WTC11 (cell line): Measurements from ENCODE around the gene TMC6. TPM values are rescaled to one million over a fixed set of nuclear protein-coding genes. Genes with fewer than 3 reads are reported as not detected.
"Not testable (repeated sequence)": the region's sequence is repeated elsewhere in the genome, so short reads cannot be mapped to it uniquely, and the experiment has no call there.

ENCODE experiments used
- ATAC-seq: fragments of 200-7000 bp; cut with Tn5 transposase; 2 replicates; pipeline ENCODE4 v1.10.0; 2021; ENCODE audit warnings: mild to moderate bottlenecking, moderate library complexity
- CTCF ChIA-PET: fragments of 300-600 bp; sonication (Branson Sonifier 250); formaldehyde crosslinking; loops from one replicate; lab custom pipeline; 2021; ENCODE audit warnings: antibody characterized with exemption; lab: Charles Lee
- POLR2A ChIA-PET: fragments of 350-600 bp; sonication (Branson Sonifier 250); formaldehyde crosslinking; loops from one replicate; lab custom pipeline; 2021; ENCODE audit warnings: antibody characterized with exemption; lab: Charles Lee
- DNase-seq: peaks from one replicate; pipeline ENCODE4 v3.0.0; 2021; ENCODE audit warnings: low spot score
- H3K27ac Mint-ChIP-seq: 2 replicates; pipeline ENCODE4 v1.8.0; 2021; ENCODE audit warnings: mixed read lengths
- H3K27me3 Mint-ChIP-seq: 2 replicates; pipeline ENCODE4 v1.8.0; 2021; ENCODE audit warnings: low read depth, mild to moderate bottlenecking, moderate library complexity, mixed read lengths
- H3K36me3 Mint-ChIP-seq: 2 replicates; pipeline ENCODE4 v1.8.0; 2021; ENCODE audit warnings: mixed read lengths
- H3K4me1 Mint-ChIP-seq: 2 replicates; pipeline ENCODE4 v1.8.0; 2022; ENCODE audit warnings: mixed read lengths
- H3K4me3 Mint-ChIP-seq: 2 replicates; pipeline ENCODE4 v1.8.0; 2021; ENCODE audit warnings: mild to moderate bottlenecking, moderate library complexity, mixed read lengths
- H3K9me3 Mint-ChIP-seq: 2 replicates; pipeline ENCODE4 v1.8.0; 2021; ENCODE audit warnings: mixed read lengths
- EMX1 ChIP-seq: fragments of 250-450 bp; sonication (Bioruptor Pico); IDR thresholded peaks from 2 replicates; pipeline ENCODE4 v1.8.0; 2021; ENCODE audit warnings: mild to moderate bottlenecking
- IRF2 ChIP-seq: sonication (generic); formaldehyde crosslinking; IDR thresholded peaks from 2 replicates; pipeline ENCODE4 v1.8.0; 2022; ENCODE audit warnings: low read depth, missing genetic modification reagents, borderline replicate concordance
- NFATC4 ChIP-seq: fragments of 250-450 bp; sonication (Bioruptor Pico); IDR thresholded peaks from 2 replicates; pipeline ENCODE4 v1.9.0; 2021; ENCODE audit warnings: mild to moderate bottlenecking
- NFYB ChIP-seq: sonication (generic); formaldehyde crosslinking; conservative IDR thresholded peaks from 2 replicates; pipeline ENCODE4 v1.8.0; 2022; ENCODE audit warnings: low read depth, missing genetic modification reagents
- RELA ChIP-seq: sonication (generic); formaldehyde crosslinking; IDR thresholded peaks from 2 replicates; pipeline ENCODE4 v1.8.1; 2022; ENCODE audit warnings: missing genetic modification reagents, mild to moderate bottlenecking, borderline replicate concordance
- TCF7 ChIP-seq: sonication (generic); formaldehyde crosslinking; IDR thresholded peaks from 2 replicates; pipeline ENCODE4 v1.8.0; 2022; ENCODE audit warnings: mild to moderate bottlenecking, low read depth, missing genetic modification reagents, moderate library complexity
- total RNA-seq: library from RNA; stranded (reverse); gene quantifications from 3 replicates; pipeline ENCODE4 v1.2.3, GENCODE V29; 2021
- TF ChIP-seq, protein P1 (sequence below): sonication (generic); formaldehyde crosslinking; IDR thresholded peaks from 2 replicates; pipeline ENCODE4 v1.8.0; 2022; ENCODE audit warnings: mild to moderate bottlenecking, missing genetic modification reagents
- TF ChIP-seq, protein P2 (sequence below): sonication (generic); formaldehyde crosslinking; IDR thresholded peaks from 2 replicates; pipeline ENCODE4 v1.8.1; 2022; ENCODE audit warnings: low read depth, mild to moderate bottlenecking, moderate library complexity, missing genetic modification reagents, borderline replicate concordance

TMC6 gene
- total RNA-seq, 1 experiment from 2014 or later = 120 TPM

DNA sequence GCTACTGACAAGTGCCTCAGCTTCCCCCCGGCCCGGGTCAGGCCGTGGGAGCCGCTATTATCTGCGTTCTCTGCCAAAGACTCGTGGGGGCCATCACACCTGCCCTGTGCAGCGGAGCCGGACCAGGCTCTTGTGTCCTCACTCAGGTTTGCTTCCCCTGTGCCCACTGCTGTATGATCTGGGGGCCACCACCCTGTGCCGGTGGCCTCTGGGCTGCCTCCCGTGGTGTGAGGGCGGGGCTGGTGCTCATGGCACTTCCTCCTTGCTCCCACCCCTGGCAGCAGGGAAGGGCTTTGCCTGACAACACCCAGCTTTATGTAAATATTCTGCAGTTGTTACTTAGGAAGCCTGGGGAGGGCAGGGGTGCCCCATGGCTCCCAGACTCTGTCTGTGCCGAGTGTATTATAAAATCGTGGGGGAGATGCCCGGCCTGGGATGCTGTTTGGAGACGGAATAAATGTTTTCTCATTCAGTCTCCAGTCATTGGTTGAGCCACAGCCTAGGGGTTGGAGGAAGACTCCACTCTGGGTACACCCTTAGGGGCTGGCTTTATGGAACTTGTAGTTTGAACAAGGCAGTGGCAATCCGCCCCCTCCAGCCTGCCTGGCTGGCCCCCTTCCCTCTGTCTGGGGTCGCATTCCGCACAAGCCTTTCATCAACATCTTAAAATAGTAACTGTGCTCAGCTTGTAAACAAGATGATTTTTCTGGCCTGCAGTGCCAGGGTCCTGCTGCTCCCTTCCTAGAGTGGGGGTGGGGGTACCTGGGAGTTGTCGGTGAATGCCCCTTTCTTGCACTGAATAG is 43.9 kb upstream of the TMC6 start (continued):
- TF ChIP-seq, protein P1, sequence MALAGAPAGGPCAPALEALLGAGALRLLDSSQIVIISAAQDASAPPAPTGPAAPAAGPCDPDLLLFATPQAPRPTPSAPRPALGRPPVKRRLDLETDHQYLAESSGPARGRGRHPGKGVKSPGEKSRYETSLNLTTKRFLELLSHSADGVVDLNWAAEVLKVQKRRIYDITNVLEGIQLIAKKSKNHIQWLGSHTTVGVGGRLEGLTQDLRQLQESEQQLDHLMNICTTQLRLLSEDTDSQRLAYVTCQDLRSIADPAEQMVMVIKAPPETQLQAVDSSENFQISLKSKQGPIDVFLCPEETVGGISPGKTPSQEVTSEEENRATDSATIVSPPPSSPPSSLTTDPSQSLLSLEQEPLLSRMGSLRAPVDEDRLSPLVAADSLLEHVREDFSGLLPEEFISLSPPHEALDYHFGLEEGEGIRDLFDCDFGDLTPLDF = no peak
- TF ChIP-seq, protein P2, sequence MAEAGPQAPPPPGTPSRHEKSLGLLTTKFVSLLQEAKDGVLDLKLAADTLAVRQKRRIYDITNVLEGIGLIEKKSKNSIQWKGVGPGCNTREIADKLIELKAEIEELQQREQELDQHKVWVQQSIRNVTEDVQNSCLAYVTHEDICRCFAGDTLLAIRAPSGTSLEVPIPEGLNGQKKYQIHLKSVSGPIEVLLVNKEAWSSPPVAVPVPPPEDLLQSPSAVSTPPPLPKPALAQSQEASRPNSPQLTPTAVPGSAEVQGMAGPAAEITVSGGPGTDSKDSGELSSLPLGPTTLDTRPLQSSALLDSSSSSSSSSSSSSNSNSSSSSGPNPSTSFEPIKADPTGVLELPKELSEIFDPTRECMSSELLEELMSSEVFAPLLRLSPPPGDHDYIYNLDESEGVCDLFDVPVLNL (CRISPR knock-in tag) = no peak

DNA sequence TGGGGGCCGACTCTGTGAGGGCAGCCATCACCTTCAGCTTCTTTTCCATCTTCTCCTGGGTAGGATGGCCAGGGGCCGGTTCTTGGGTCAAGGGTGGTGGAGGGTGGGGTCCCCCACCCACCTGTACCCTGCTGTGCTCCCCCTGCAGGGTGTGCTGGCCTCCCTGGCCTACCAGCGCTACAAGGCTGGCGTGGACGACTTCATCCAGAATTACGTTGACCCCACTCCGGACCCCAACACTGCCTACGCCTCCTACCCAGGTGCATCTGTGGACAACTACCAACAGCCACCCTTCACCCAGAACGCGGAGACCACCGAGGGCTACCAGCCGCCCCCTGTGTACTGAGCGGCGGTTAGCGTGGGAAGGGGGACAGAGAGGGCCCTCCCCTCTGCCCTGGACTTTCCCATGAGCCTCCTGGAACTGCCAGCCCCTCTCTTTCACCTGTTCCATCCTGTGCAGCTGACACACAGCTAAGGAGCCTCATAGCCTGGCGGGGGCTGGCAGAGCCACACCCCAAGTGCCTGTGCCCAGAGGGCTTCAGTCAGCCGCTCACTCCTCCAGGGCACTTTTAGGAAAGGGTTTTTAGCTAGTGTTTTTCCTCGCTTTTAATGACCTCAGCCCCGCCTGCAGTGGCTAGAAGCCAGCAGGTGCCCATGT is 43.2 kb upstream of the TMC6 start:
- H3K4me3 Mint-ChIP-seq, ATAC-seq, H3K27me3 Mint-ChIP-seq, H3K9me3 Mint-ChIP-seq, DNase-seq: not testable (repeated sequence)
- POLR2A ChIA-PET = interaction anchor here (0.6 to 1.4 kb wide), 2 partner anchors 11 to 32 kb away, joined by 4 to 7 read pairs; no protein-coding TSS in a partner anchor
- H3K36me3 Mint-ChIP-seq = peaks cover 25% of the 10 kb centered on the region
- CTCF ChIA-PET = interaction anchor here (0.6 to 6.4 kb wide), 4 partner anchors 15 to 87 kb away, joined by 3 to 82 read pairs (median 15); partner anchors contain the start of genes AFMID and TK1
- peak overlapping the region; percentile 84; the same call in 1 of the 2 replicates for H3K27ac Mint-ChIP-seq
- H3K4me1 Mint-ChIP-seq = peaks cover 52% of the 10 kb centered on the region

DNA sequence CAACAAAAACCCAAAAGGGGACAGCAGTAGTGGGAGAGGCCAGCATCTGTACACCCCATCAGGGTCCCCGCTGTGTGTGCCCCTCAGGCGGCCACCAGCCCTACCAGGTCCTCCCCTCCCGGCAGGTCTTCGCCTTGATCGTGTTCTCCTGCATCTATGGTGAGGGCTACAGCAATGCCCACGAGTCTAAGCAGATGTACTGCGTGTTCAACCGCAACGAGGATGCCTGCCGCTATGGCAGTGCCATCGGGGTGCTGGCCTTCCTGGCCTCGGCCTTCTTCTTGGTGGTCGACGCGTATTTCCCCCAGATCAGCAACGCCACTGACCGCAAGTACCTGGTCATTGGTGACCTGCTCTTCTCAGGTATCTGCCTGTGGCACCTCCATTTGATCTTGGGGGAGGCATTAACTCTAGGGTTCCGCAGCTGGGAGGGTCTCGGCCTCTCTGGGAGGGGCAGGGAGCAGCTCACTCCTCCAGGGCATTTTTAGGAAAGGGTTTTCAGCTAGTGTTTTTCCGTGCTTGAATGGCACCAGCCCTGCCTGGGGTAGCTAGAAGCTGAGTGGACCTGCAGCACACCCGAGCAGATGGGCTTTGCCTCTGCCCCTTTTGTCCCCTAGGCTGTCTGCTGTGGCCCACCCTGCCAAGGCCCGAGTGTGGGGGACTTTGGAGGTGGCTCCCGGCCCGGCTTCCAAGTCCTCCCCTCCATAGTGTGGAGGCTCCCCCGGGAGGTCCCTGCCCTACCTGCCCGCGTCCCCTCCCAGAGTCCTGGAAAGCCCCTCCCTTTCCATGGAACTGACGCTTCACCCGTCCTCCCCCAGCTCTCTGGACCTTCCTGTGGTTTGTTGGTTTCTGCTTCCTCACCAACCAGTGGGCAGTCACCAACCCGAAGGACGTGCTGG is 42.4 kb upstream of the TMC6 start:
- DNase-seq (no peak), ATAC-seq (no peak)
- H3K36me3 Mint-ChIP-seq = peaks cover 25% of the 10 kb centered on the region
- peak overlapping the region; percentile 29; the same call in 1 of the 2 replicates for H3K4me3 Mint-ChIP-seq
- ChIA-PET CTCF (interaction anchor here (0.6 to 4.4 kb wide), 5 partner anchors 16 to 86 kb away, joined by 3 to 27 read pairs (median 11); partner anchors contain the start of genes AFMID and TK1), POLR2A (interaction anchor here (0.6 kb wide), 1 partner anchor 11 kb away, joined by 7 read pairs; no protein-coding TSS in a partner anchor)
- H3K27ac Mint-ChIP-seq = peak overlapping the region; percentile 72
- no peaks in the 10 kb centered on the region for H3K27me3 Mint-ChIP-seq
- H3K4me1 Mint-ChIP-seq = peaks cover 47% of the 10 kb centered on the region
- TF ChIP-seq NFATC4 (CRISPR knock-in tag) (0 out of 2 replicates have a peak, but pooled peaks have one; percentile 42), TCF7 (CRISPR knock-in tag) (no peak), IRF2 (no peak), EMX1 (0 out of 2 replicates have a peak, but pooled peaks have one; percentile 22)
- H3K9me3 Mint-ChIP-seq = no peaks in the 10 kb centered on the region

DNA sequence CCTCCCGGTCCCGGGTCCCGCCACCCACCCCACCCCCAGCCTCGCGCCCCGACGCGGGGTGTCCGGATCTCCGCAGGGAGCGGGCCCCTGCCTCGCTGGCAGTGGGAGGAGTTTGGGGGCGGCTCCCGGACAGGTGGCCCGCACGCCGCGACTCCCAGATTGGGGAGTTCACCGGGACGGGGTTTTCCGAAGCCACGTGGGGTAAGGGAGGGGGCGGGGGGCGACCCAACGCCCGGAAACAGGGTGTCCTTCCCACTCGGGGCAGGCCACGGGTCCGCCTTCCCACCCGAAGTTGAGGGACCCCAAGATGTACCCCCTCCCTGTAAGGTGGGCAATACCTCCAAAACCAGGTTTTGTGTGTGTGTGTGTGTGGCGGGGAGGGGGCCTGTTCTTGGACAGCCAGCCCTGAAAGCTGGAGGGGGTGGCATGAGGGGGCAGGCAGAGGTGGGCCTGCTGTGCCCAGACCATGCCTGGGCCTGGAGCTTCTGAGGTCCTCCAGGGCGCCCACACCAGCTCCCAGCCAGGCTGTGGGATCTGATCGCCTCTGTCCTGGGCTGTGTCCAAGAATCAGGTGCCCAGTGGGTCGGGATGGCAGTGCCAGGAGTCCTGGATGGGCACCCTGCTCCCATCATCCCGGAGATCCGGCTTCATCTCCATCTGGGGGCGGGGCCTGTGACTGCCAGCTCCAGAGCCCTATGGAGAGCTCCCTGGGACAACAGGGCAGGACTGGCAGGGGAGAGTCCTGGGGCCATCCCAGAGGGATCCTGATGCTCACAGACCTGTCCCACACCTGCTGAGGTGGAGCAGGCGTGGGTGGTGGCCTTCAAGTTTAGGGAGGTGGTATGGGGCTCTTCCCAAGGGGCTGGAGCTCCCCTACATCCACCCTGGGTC is 40.6 kb upstream of the TMC6 start:
- no peaks in the 10 kb centered on the region for H3K27me3 Mint-ChIP-seq
- peak; percentile 52 for ATAC-seq
- POLR2A ChIA-PET = interaction anchor here (0.9 to 1.2 kb wide), 2 partner anchors 17 to 41 kb away, joined by 4 to 5 read pairs; partner anchors contain the start of genes TK1 and TMC6
- peak; percentile 66 for DNase-seq
- peak overlapping the region; percentile 70 for H3K4me3 Mint-ChIP-seq
- peaks cover 16% of the 10 kb centered on the region for H3K36me3 Mint-ChIP-seq
- peak; percentile 17; the same call in 1 of the 2 replicates for TF ChIP-seq NFYB (CRISPR knock-in tag)
- TF ChIP-seq RELA (CRISPR knock-in tag) = no peak
- H3K4me1 Mint-ChIP-seq = peaks cover 40% of the 10 kb centered on the region
- no peaks in the 10 kb centered on the region for H3K9me3 Mint-ChIP-seq
- CTCF ChIA-PET = interaction anchor here (0.8 to 4.4 kb wide), 8 partner anchors 9 to 192 kb away, joined by 3 to 27 read pairs (median 4); partner anchors contain the start of genes AFMID and TK1
- no peak overlapping the region for H3K27ac Mint-ChIP-seq
